HCT116 (cell line): ENCODE measurements around the gene LCN15.

ENCODE experiments used
- CBX3 ChIP-seq: IDR thresholded peaks from 2 replicates; pipeline ENCODE4 v1.6.1; 2012; ENCODE audit warnings: low read depth
- EGR1 ChIP-seq: IDR thresholded peaks from 2 replicates; pipeline ENCODE4 v1.6.1; 2012; ENCODE audit warnings: low read depth
- FOSL1 ChIP-seq: IDR thresholded peaks from 2 replicates; pipeline ENCODE4 v1.6.1; 2012; ENCODE audit warnings: low read depth
- MAX ChIP-seq: IDR thresholded peaks from 2 replicates; pipeline ENCODE4 v1.6.1; 2012
- POLR2A ChIP-seq: IDR thresholded peaks from 2 replicates; pipeline ENCODE4 v1.7.0; 2011; ENCODE audit warnings: borderline replicate concordance; ENCODE audit not compliant: insufficient read depth, insufficient read length; ENCODE audit errors: extremely low read depth
- POLR2AphosphoS5 ChIP-seq: IDR thresholded peaks from 2 replicates; pipeline ENCODE4 v1.6.1; 2011; ENCODE audit warnings: mild to moderate bottlenecking, low read depth, low read length, moderate library complexity
- REST ChIP-seq: IDR thresholded peaks from 2 replicates; pipeline ENCODE4 v1.6.1; 2012; ENCODE audit warnings: low read depth
- ZNF274 ChIP-seq: fragments of 200-500 bp; sonication (Bioruptor generic); IDR thresholded peaks from 2 replicates; pipeline ENCODE4 v1.6.1; 2014; ENCODE audit warnings: mild to moderate bottlenecking, low read depth, low read length, inconsistent platforms
- TF ChIP-seq, protein P1 (sequence below), 3 experiments: fragments of 200-600 bp in 1 of 3; sonication (generic) in 1 of 3; IDR thresholded peaks in 2 of 3; conservative IDR thresholded peaks in 1 of 3; 2 replicates each; pipeline ENCODE4 v1.5.1; 2012 to 2017; ENCODE audit warnings: low read depth in 2 of 3, low read length in 2 of 3, antibody characterized with exemption in 1 of 3, borderline replicate concordance in 1 of 3, control low read depth in 1 of 3, mild to moderate bottlenecking in 1 of 3, mixed read lengths in 1 of 3, mixed run types in 1 of 3, moderate library complexity in 1 of 3; ENCODE audit not compliant: insufficient read depth in 1 of 3
- TF ChIP-seq, protein P2 (sequence below): IDR thresholded peaks from 2 replicates; pipeline ENCODE4 v1.6.1; 2012

DNA sequence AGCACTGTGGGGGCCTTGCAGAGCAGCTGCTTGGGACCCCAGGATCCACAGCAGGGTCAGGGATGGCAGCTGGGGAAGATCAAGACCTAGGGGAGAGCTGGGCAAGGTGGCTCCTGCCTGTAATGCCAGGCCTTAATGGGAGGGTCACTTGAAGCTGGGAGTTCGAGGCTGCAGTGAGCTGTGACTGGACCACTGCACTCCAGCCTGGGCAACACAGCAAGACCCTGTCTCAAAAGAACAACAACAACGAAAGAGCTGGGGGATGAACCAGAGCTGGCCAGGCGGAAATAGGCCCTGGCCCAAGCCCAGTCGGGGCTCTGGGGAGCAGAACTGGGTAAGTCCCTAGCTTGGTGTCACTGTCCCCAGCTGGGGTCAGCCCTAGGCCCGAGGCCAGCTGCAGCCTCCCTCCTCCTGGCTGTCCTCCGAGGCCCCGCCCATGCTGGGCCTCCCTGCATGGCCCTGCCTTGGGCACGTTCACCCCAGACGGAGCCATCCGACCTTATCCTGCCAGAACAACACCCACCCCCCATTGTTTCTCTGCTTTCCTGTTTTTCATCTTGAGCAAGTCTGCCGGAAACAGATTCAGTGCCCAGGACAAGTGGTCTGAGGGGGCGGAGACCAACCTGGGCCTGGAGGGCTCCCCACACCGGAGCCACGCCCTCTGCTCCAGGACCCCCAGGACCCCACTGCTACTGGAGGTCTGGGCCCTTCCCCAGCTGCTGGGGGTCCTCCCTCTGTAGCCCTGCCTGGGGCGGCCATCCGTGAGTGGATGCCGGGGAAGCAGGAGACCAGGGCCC, 50.0 kb downstream of the LCN15 start:
- TF ChIP-seq, protein P1, sequence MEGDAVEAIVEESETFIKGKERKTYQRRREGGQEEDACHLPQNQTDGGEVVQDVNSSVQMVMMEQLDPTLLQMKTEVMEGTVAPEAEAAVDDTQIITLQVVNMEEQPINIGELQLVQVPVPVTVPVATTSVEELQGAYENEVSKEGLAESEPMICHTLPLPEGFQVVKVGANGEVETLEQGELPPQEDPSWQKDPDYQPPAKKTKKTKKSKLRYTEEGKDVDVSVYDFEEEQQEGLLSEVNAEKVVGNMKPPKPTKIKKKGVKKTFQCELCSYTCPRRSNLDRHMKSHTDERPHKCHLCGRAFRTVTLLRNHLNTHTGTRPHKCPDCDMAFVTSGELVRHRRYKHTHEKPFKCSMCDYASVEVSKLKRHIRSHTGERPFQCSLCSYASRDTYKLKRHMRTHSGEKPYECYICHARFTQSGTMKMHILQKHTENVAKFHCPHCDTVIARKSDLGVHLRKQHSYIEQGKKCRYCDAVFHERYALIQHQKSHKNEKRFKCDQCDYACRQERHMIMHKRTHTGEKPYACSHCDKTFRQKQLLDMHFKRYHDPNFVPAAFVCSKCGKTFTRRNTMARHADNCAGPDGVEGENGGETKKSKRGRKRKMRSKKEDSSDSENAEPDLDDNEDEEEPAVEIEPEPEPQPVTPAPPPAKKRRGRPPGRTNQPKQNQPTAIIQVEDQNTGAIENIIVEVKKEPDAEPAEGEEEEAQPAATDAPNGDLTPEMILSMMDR (IDR thresholded peaks at IDR 0.05 in 2 of 3, conservative IDR thresholded peaks at IDR 0.05 in 1 of 3; ENCODE audit: borderline replicate concordance in 1 of 3, insufficient read depth in 1 of 3, low read depth in 2 of 3, low read length in 2 of 3): no peak
- TF ChIP-seq POLR2A (no peak), POLR2AphosphoS5 (no peak), REST (no peak), FOSL1 (no peak), MAX (no peak), EGR1 (no peak), ZNF274 (no peak), CBX3 (no peak)
- TF ChIP-seq, protein P2, sequence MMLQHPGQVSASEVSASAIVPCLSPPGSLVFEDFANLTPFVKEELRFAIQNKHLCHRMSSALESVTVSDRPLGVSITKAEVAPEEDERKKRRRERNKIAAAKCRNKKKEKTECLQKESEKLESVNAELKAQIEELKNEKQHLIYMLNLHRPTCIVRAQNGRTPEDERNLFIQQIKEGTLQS: no peak
